ENCODE results near the gene NAPG. TPM values are rescaled to one million over a fixed set of nuclear protein-coding genes. Genes with fewer than 3 reads are reported as not detected.
"Not testable (repeated sequence)": the region's sequence is repeated elsewhere in the genome, so short reads cannot be mapped to it uniquely, and the experiment has no call there.

NAPG gene
- total RNA-seq, 2 donors from 2014 or later: 36.5 to 37.9 TPM

- Mint-ChIP-seq H3K4me3 (no peak overlapping the region), H3K9me3 (peaks cover 0 to 2% of the 10 kb centered on the region in 2 donors), H3K27me3 (ENCODE audit: low read depth) (peaks cover 5% of the 10 kb centered on the region), H3K36me3 (ENCODE audit: insufficient read depth in 2 of 2) (peaks cover 0 to under 1% of the 10 kb centered on the region in 2 donors), H3K27ac (no peak overlapping the region), H3K4me1 (ENCODE audit: low read depth) (no peaks in the 10 kb centered on the region)
- DNase-seq: no peak
- ATAC-seq (replicated peaks in 1 of 2): no peak
Observed at GRCh38 chr18:10585260-10585659, 59.4 kb downstream of the NAPG start.

GRCh38 chr18:10588975-10589374, 63.1 kb downstream of the NAPG start:
- Mint-ChIP-seq H3K4me1 (ENCODE audit: low read depth) (no peaks in the 10 kb centered on the region), H3K36me3 (ENCODE audit: insufficient read depth in 2 of 2) (peaks cover 0 to 2% of the 10 kb centered on the region in 2 donors), H3K27me3 (ENCODE audit: low read depth) (peaks cover 5% of the 10 kb centered on the region), H3K9me3 (no peaks in the 10 kb centered on the region), H3K4me3 (no peak overlapping the region), H3K27ac (no peak overlapping the region)
- ATAC-seq (replicated peaks in 1 of 2): no peak
- DNase-seq: no peak

- Mint-ChIP-seq H3K36me3 (ENCODE audit: insufficient read depth in 2 of 2) (peaks cover 0 to 2% of the 10 kb centered on the region in 2 donors), H3K27me3 (ENCODE audit: low read depth) (peaks cover 5% of the 10 kb centered on the region), H3K4me3 (no peak overlapping the region), H3K27ac (no peak overlapping the region), H3K9me3 (no peaks in the 10 kb centered on the region), H3K4me1 (ENCODE audit: low read depth) (no peaks in the 10 kb centered on the region)
- ATAC-seq (replicated peaks in 1 of 2) (no peak), DNase-seq (no peak)
Observed at GRCh38 chr18:10590412-10590811, 64.6 kb downstream of the NAPG start.

GRCh38 chr18:10591896-10592295, 66.1 kb downstream of the NAPG start:
- DNase-seq: no peak
- no peak overlapping the region for H3K27ac Mint-ChIP-seq
- peaks cover 0 to 2% of the 10 kb centered on the region in 2 donors for H3K36me3 Mint-ChIP-seq (ENCODE audit: insufficient read depth in 2 of 2)

GRCh38 chr18:10593366-10594022, 67.7 kb downstream of the NAPG start:
- H3K4me3 Mint-ChIP-seq; H3K36me3 Mint-ChIP-seq (ENCODE audit: insufficient read depth in 2 of 2); DNase-seq; H3K27ac Mint-ChIP-seq; H3K9me3 Mint-ChIP-seq; H3K4me1 Mint-ChIP-seq (ENCODE audit: low read depth); H3K27me3 Mint-ChIP-seq (ENCODE audit: low read depth); ATAC-seq (replicated peaks in 1 of 2): not testable (repeated sequence)

More at GRCh38 chr18:10591896-10592295, 66.1 kb downstream of the NAPG start:
- no peaks in the 10 kb centered on the region for H3K4me1 Mint-ChIP-seq (ENCODE audit: low read depth)
- ATAC-seq (replicated peaks in 1 of 2): no peak
- H3K27me3 Mint-ChIP-seq (ENCODE audit: low read depth): no peaks in the 10 kb centered on the region
- no peak overlapping the region for H3K4me3 Mint-ChIP-seq
- no peaks in the 10 kb centered on the region for H3K9me3 Mint-ChIP-seq

GRCh38 chr18:10595917-10596316, 70.1 kb downstream of the NAPG start:
- not testable (repeated sequence) for H3K27me3 Mint-ChIP-seq (ENCODE audit: low read depth); DNase-seq; H3K4me1 Mint-ChIP-seq (ENCODE audit: low read depth); ATAC-seq (replicated peaks in 1 of 2); H3K4me3 Mint-ChIP-seq; H3K9me3 Mint-ChIP-seq; H3K27ac Mint-ChIP-seq; H3K36me3 Mint-ChIP-seq (ENCODE audit: insufficient read depth in 2 of 2)

- H3K4me1 Mint-ChIP-seq (ENCODE audit: low read depth); DNase-seq; H3K27me3 Mint-ChIP-seq (ENCODE audit: low read depth); H3K9me3 Mint-ChIP-seq; H3K4me3 Mint-ChIP-seq; ATAC-seq (replicated peaks in 1 of 2); H3K36me3 Mint-ChIP-seq (ENCODE audit: insufficient read depth in 2 of 2); H3K27ac Mint-ChIP-seq: not testable (repeated sequence)
Observed at GRCh38 chr18:10597695-10598094, 71.9 kb downstream of the NAPG start.

GRCh38 chr18:10600701-10601100, 74.9 kb downstream of the NAPG start:
- Mint-ChIP-seq H3K36me3 (ENCODE audit: insufficient read depth in 2 of 2) (peaks cover 2 to 15% of the 10 kb centered on the region in 2 donors), H3K27me3 (ENCODE audit: low read depth) (peaks cover 13% of the 10 kb centered on the region)
- not testable (repeated sequence) for H3K4me1 Mint-ChIP-seq (ENCODE audit: low read depth); H3K4me3 Mint-ChIP-seq; DNase-seq; ATAC-seq (replicated peaks in 1 of 2); H3K9me3 Mint-ChIP-seq; H3K27ac Mint-ChIP-seq

Other genes with a start within 250 kb of the NAPG start
- not detected for gene APCDD1, start 71.4 kb upstream of the NAPG start, total RNA-seq